ACHN (cell line): ENCODE measurements around the gene LRRC32.
"Not testable (repeated sequence)": the region's sequence is repeated elsewhere in the genome, so short reads cannot be mapped to it uniquely, and the experiment has no call there.

ENCODE experiments used
- DNase-seq: peaks from one replicate; pipeline ENCODE4 v3.0.0-alpha.2; 2015
- in situ Hi-C: cut with HindIII; loops from 2 replicates; pipeline ENCODE4 v1.10.0; 2017; ENCODE audit warnings: low sequenced_read_pairs, low pct_ligation_motif_present, low pct_unique_long_range_greater_than_20kb

LRRC32 gene

DNA sequence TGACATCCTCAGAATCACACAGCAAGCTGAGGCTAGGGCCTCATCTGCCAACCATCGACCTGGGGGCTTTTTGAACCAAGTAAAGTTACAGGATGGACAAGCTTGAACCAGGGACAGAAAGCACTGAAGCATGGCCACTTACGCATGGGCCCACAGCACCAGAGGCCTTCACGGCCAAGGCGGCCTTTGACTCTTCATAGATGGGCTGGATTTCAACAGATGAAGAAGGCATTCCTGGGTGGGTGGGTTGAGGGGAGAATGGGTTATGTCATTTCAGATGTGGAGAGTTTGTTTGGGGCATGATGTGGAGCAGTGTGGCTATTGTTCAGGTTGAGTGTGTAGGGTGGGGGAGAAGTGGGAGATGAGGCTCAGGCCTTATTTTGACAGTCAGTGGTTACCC, 60.2 kb downstream of the LRRC32 start:
- in situ Hi-C loops: no loop called here
- DNase-seq: no peak

DNA sequence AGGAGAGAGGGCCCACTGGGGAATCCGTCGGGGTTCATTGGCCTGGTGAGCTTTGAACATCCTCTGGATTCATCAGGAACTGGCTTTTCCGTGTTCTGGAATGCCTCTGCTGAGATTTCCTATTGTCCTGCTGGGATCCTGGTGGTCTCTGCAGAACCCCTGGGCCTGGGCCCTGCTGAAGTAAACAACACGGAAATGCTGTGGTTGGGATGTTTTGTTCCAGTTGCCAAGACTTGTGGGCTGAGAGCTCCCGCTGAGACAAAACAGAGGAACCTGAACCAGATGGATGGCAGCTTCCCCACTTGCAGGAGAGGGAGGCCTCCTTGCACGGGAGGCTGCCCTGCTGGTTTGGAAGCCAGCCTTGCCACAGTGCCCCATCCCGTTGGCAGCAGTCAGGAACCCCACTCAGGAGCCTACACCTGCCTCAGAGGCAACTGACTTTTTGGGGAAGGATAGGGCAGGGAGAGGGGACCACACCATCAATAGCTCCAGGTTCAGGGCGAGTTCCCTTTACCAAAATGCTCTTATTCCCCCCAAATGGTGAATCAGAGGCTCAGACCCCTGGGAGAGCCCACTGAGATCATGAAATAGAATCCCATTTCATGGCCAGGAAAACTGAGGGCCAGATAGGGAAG, 60.7 kb downstream of the LRRC32 start:
- in situ Hi-C loops: no loop called here
- no peak for DNase-seq

DNA sequence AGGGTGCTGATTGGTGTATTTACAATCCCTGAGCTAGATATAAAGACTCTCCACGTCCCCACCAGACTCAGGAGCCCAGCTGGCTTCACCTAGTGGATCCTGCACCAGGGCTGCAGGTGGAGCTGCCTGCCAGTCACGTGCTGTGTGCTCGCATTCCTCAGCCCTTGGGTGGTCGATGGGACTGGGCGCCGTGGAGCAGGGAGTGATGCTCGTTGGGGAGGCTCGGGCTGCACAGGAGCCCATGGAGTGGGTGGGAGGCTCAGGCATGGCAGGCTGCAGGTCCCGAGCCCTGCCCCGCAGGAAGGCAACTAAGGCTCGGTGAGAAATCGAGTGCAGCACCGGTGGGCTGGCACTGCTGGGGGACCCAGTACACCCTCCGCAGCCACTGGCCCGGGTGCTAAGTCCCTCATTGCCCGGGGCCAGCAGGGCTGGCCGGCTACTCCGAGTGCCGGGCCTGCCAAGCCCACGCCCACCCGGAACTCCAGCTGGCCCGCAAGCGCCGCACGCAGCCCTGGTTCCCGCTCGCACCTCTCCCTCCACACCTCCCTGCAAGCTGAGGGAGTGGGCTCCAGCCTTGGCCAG, 61.6 kb downstream of the LRRC32 start:
- DNase-seq, in situ Hi-C loops: not testable (repeated sequence)

DNA sequence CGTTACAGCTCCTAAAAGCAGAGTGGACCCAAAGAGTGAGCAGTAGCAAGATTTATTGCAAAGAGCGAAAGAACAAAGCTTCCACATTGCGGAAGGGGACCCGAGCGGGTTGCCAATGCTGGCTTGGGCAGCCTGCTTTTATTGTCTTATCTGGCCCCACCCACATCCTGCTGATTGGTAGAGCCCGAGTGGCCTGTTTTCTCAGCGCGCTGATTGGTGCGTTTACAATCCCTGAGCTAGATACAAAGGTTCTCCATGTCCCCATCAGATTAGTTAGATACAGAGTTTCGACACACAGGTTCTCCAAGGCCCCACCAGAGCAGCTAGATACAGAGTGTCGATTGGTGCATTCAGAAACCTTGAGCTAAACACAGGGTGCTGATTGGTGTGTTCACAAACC, 62.3 kb downstream of the LRRC32 start:
- DNase-seq, in situ Hi-C loops: not testable (repeated sequence)
